GM23248 (cell line): ENCODE measurements around the gene EFCC1. TPM values are rescaled to one million over a fixed set of nuclear protein-coding genes. Genes with fewer than 3 reads are reported as not detected.
"Not testable (repeated sequence)": the region's sequence is repeated elsewhere in the genome, so short reads cannot be mapped to it uniquely, and the experiment has no call there.

Experiments
- DNase-seq: peaks from one replicate; pipeline ENCODE4 v3.0.0-alpha.2; 2015
- H2AFZ ChIP-seq: fragments of 200-600 bp; sonication (generic); 2 replicates; pipeline ENCODE4 v1.6.1; 2016; ENCODE audit warnings: antibody characterized with exemption
- H3F3A ChIP-seq: fragments of 200-600 bp; sonication (generic); 2 replicates; pipeline ENCODE4 v1.6.1; 2016; ENCODE audit warnings: mild to moderate bottlenecking, antibody characterized with exemption, mixed run types; ENCODE audit not compliant: insufficient read depth
- H3K27ac ChIP-seq: fragments of 200-600 bp; sonication (generic); 2 replicates; pipeline ENCODE4 v1.5.1; 2016; ENCODE audit warnings: mild to moderate bottlenecking
- H3K27me3 ChIP-seq: fragments of 200-600 bp; sonication (generic); replicated peaks from 2 replicates; pipeline ENCODE4 v1.6.1; 2016; ENCODE audit warnings: mild to moderate bottlenecking; ENCODE audit not compliant: insufficient read depth
- H3K36me3 ChIP-seq: fragments of 200-600 bp; sonication (generic); 2 replicates; pipeline ENCODE4 v1.6.1; 2016; ENCODE audit warnings: low read depth, mild to moderate bottlenecking
- H3K4me1 ChIP-seq: fragments of 200-600 bp; sonication (generic); 2 replicates; pipeline ENCODE4 v1.6.1; 2016; ENCODE audit warnings: mild to moderate bottlenecking; ENCODE audit not compliant: insufficient read depth
- H3K4me2 ChIP-seq: fragments of 200-600 bp; sonication (generic); one replicate; pipeline ENCODE4 v1.6.1; 2016; ENCODE audit warnings: mild to moderate bottlenecking; ENCODE audit not compliant: unreplicated experiment
- H3K4me3 ChIP-seq: fragments of 200-600 bp; sonication (generic); 2 replicates; pipeline ENCODE4 v1.5.1; 2016; ENCODE audit warnings: mild to moderate bottlenecking
- H3K79me2 ChIP-seq: fragments of 200-600 bp; sonication (generic); 2 replicates; pipeline ENCODE4 v1.6.1; 2016; ENCODE audit warnings: mild to moderate bottlenecking; ENCODE audit not compliant: insufficient read depth
- H3K9ac ChIP-seq: fragments of 200-600 bp; sonication (generic); 2 replicates; pipeline ENCODE4 v1.6.1; 2016; ENCODE audit warnings: mild to moderate bottlenecking
- H3K9me2 ChIP-seq: fragments of 200-600 bp; sonication (generic); 2 replicates; pipeline ENCODE4 v1.6.1; 2016; ENCODE audit warnings: mixed run types, mild to moderate bottlenecking, moderate library complexity; ENCODE audit not compliant: insufficient read depth
- H3K9me3 ChIP-seq: fragments of 200-600 bp; sonication (generic); one replicate; pipeline ENCODE4 v1.6.1; 2017; ENCODE audit warnings: low read depth
- H4K20me1 ChIP-seq: fragments of 200-600 bp; sonication (generic); 2 replicates; pipeline ENCODE4 v1.6.0; 2016; ENCODE audit not compliant: insufficient read depth
- EZH2 ChIP-seq: fragments of 200-600 bp; sonication (generic); IDR thresholded peaks from 2 replicates; pipeline ENCODE4 v1.6.1; 2018; ENCODE audit warnings: antibody characterized with exemption, mild to moderate bottlenecking; ENCODE audit not compliant: insufficient read depth, poor library complexity, severe bottlenecking
- EZH2phosphoT487 ChIP-seq: fragments of 200-600 bp; sonication (generic); IDR thresholded peaks from 2 replicates; pipeline ENCODE4 v1.6.1; 2018; ENCODE audit warnings: antibody characterized with exemption, moderate library complexity, mild to moderate bottlenecking, low read depth; ENCODE audit not compliant: insufficient read depth
- WGBS, 2 experiments: methylation state at CpG; one replicate each; pipeline ENCODE4 v1.1.6; 2015 to 2017; ENCODE audit warnings: low lambda C conversion rate in 2 of 2, low coverage in 1 of 2; ENCODE audit errors: missing lambda C conversion rate in 2 of 2; 5-methylcytosine and 5-hydroxymethylcytosine counted together
- in situ Hi-C: fragments of 300-500 bp; cut with MboI; formaldehyde crosslinking; loops from 2 replicates; pipeline ENCODE4 v1.15.0; 2020
- polyA plus RNA-seq: library from polyadenylated mRNA; unstranded; fragments of >200 nt; fragmentation: Nextera tagmentation; extraction: Ambion mirVana; gene quantifications from 2 replicates; pipeline ENCODE4 v1.2.1, GENCODE V29; 2016
- total RNA-seq: library from RNA; depleted of rRNA; stranded (reverse); fragments of >200 nt; shearing (Covaris generic); gene quantifications from 2 replicates; pipeline ENCODE4 v1.2.3, GENCODE V29; 2014

Gene EFCC1
- total and polyA plus RNA-seq, 2 experiments from 2014 or later: not detected

DNA sequence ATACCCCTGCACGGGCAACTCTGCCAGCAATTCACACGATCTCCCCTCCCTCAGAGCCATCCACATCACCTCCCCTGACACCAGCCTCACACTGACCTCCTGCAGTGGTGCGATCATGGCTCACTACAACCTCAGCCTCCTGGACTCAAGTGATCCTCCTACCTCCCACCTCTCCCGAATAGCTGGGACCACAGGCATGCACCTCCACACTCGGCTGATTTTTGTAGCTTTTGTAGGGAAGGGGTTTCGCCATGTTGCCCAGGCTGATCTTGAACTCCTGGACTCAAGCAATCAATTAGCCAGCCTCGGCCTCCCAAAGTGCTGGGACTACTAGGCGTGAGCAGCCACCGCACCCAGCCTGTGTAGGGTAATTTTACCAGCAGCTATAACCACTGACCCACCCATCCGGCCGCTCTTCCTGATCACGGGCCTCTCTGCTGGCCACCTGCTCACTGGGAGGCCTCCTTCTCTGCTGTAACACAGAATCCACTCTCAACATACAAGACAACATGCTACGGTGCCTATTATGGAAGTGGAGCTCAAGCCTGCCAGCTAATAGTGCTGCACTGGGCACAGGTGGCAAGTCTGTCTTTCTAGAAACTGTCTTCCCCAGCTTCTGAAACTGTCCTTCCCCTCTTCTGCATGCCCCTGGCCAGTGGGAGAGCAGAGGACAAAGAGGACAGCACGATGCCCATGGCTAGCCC lies 64.1 kb downstream of the EFCC1 start:
- in situ Hi-C loops: no loop called here
- Histone ChIP-seq H3K36me3 (no peaks in the 10 kb centered on the region), H3K9ac (no peak overlapping the region), H3F3A (no peaks in the 10 kb centered on the region), H3K27ac (no peak overlapping the region), H3K79me2 (no peaks in the 10 kb centered on the region), H3K9me3 (no peaks in the 10 kb centered on the region), H3K9me2 (no peaks in the 10 kb centered on the region), H3K4me1 (no peaks in the 10 kb centered on the region), H4K20me1 (no peaks in the 10 kb centered on the region), H3K27me3 (no peaks in the 10 kb centered on the region), H3K4me2 (no peak overlapping the region), H3K4me3 (no peak overlapping the region), H2AFZ (no peak overlapping the region)
- WGBS, 2 experiments: 72 to 73% methylated on average over 14 of the region's 14 CpGs
- TF ChIP-seq EZH2 (no peak), EZH2phosphoT487 (no peak)
- DNase-seq: no peak

DNA sequence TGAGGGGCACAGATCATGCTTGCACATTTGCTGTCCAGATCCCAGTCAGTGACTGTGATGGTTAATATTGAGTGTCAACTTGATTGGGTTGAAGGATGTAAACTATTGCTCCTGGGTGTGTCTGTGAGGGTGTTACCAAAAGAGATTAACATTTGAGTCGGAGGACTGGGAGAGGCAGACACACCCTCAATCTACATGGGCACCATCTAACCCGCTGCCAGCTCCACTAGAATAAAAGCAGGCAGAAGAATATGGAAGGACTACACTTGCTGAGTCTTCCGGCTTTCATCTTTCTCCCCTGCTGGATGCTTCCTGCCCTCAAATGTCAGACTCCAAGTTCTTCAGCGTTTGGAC lies 64.6 kb downstream of the EFCC1 start:
- Histone ChIP-seq H3F3A (no peaks in the 10 kb centered on the region), H3K27me3 (no peaks in the 10 kb centered on the region), H3K9me2 (no peaks in the 10 kb centered on the region), H3K4me1 (no peaks in the 10 kb centered on the region), H4K20me1 (no peaks in the 10 kb centered on the region), H3K36me3 (no peaks in the 10 kb centered on the region), H3K9ac (no peak overlapping the region), H3K79me2 (no peaks in the 10 kb centered on the region), H3K4me3 (no peak overlapping the region), H3K9me3 (no peaks in the 10 kb centered on the region), H3K27ac (no peak overlapping the region), H3K4me2 (no peak overlapping the region), H2AFZ (no peak overlapping the region)
- TF ChIP-seq EZH2phosphoT487 (no peak), EZH2 (no peak)
- in situ Hi-C loops: no loop called here
- 40 to 55% methylated on average over 4 of the region's 4 CpGs for WGBS, 2 experiments
- DNase-seq: no peak

DNA sequence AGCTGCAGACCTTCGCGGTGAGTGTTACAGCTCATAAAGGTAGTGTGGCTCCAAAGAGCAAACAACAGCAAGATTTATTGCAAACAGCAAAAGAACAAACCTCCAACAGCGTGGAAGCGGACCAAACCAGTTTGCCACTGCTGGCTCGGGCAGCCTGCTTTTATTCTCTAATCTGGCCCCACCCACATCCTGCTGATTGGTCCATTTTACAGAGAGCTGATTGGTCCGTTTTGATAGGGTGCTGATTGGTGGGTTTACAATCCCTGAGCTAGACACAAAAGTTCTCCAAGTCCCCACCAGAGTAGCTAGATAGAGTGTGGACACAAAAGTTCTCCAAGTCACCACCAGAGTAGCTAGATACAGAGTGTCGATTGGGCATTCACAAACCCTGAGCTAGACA lies 66.6 kb downstream of the EFCC1 start:
- H3K36me3 ChIP-seq, H3K9me3 ChIP-seq, H3K4me2 ChIP-seq, H4K20me1 ChIP-seq, DNase-seq, H3K4me3 ChIP-seq, H3F3A ChIP-seq, H3K27ac ChIP-seq, H3K9me2 ChIP-seq, H3K4me1 ChIP-seq, in situ Hi-C loops, H3K9ac ChIP-seq, H3K27me3 ChIP-seq, H3K79me2 ChIP-seq: not testable (repeated sequence)
- H2AFZ ChIP-seq: peak overlapping the region; percentile 75; the same call in 1 of the 2 replicates
- WGBS, 2 experiments: 91 to 92% methylated on average over 7 of the region's 7 CpGs

DNA sequence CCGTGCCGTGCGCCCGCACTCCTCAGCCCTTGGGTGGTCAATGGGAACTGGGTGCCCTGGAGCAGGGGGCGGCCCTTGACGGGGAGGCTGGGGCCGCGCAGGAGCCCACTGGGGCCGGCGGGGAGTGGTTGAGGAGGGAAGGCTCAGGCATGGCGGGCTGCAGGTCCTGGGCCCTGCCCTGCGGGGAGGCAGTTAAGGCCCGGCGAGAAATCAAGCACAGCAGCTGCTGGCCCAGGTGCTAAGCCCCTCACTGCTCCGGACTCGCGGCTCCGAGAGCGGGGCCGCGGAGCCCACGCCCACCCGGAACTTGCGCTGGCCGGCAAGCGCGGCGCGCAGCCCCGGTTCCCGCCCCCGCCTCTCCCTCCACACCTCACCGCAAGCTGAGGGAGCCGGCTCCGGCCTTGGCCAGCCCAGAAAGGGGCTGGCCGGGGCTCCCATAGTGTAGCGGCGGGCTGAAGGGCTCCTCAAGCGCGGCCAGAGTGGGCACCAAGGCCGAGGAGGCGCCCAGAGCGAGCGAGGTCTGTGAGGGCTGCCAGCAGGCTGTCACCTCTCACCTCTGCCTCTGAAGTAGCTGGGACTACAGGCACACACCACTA lies 67.3 kb downstream of the EFCC1 start:
- TF ChIP-seq EZH2phosphoT487 (no peak), EZH2 (no peak)
- Histone ChIP-seq H3K27ac (no peak overlapping the region), H3K9me3 (no peaks in the 10 kb centered on the region), H3F3A (no peaks in the 10 kb centered on the region), H4K20me1 (no peaks in the 10 kb centered on the region), H3K4me3 (peak overlapping the region; percentile 55), H3K36me3 (no peaks in the 10 kb centered on the region), H3K4me1 (no peaks in the 10 kb centered on the region), H2AFZ (peak overlapping the region; percentile 75), H3K4me2 (peak overlapping the region; percentile 57), H3K79me2 (no peaks in the 10 kb centered on the region), H3K9ac (peak overlapping the region; percentile 27; the same call in 1 of the 2 replicates), H3K9me2 (no peaks in the 10 kb centered on the region), H3K27me3 (no peaks in the 10 kb centered on the region)
- peak; percentile 29 for DNase-seq
- WGBS, 2 experiments: 24% methylated on average over 21 to 27 of the region's 44 CpGs
- in situ Hi-C loops: no loop called here

DNA sequence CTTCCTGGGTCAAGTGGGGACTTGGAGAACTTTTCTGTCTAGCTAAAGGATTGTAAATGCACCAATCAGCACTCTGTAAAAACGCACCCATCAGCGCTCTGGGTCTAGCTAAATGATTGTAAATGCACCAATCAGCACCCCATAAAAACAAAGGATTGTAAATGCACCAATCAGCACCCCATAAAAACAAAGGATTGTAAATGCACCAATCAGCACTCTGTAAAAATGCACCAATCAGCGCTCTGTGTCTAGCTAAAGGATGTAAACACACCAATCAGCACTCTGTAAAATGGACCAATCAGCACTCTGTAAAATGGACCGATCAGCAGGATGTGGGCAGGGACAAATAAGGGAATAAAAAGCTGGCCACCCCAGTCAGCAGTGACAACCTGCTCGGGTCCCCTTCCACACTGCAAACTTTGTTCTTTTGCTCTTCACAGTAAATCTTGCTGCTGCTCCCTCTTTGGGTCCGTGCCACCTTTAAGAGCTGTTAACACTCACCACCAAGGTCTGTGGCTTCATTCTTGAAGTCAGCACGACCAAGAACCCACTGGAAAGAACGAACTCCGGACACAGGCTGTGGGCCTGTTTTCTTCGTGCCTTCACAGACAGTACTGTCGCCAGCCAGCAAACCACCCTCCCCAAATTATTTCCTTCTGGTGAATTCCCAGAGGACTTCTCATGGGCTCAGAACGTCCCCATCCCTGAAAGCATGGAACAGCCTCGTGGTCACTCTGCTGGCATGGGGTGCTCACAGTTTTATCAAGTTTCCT lies 68.4 kb downstream of the EFCC1 start:
- H3F3A ChIP-seq, H3K27me3 ChIP-seq, H3K36me3 ChIP-seq, H4K20me1 ChIP-seq, H3K79me2 ChIP-seq, H3K27ac ChIP-seq, H3K9me2 ChIP-seq, H3K9me3 ChIP-seq, H3K4me2 ChIP-seq, DNase-seq, in situ Hi-C loops, H3K4me3 ChIP-seq, H3K9ac ChIP-seq, H3K4me1 ChIP-seq, H2AFZ ChIP-seq: not testable (repeated sequence)
- WGBS, 2 experiments: 79 to 80% methylated on average over 13 of the region's 13 CpGs
